NOMO-1 treated with dmso at 0.1 percent for 144 hours (cell line): ENCODE results near the gene PRAME.
"Not testable (repeated sequence)": the region's sequence is repeated elsewhere in the genome, so short reads cannot be mapped to it uniquely, and the experiment has no call there.

ENCODE experiments used
- DNase-seq: peaks from one replicate; lab custom pipeline; 2025; ENCODE audit not compliant: unreplicated experiment; lab: John Stamatoyannopoulos, UW

PRAME gene, protein sequence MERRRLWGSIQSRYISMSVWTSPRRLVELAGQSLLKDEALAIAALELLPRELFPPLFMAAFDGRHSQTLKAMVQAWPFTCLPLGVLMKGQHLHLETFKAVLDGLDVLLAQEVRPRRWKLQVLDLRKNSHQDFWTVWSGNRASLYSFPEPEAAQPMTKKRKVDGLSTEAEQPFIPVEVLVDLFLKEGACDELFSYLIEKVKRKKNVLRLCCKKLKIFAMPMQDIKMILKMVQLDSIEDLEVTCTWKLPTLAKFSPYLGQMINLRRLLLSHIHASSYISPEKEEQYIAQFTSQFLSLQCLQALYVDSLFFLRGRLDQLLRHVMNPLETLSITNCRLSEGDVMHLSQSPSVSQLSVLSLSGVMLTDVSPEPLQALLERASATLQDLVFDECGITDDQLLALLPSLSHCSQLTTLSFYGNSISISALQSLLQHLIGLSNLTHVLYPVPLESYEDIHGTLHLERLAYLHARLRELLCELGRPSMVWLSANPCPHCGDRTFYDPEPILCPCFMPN

DNA sequence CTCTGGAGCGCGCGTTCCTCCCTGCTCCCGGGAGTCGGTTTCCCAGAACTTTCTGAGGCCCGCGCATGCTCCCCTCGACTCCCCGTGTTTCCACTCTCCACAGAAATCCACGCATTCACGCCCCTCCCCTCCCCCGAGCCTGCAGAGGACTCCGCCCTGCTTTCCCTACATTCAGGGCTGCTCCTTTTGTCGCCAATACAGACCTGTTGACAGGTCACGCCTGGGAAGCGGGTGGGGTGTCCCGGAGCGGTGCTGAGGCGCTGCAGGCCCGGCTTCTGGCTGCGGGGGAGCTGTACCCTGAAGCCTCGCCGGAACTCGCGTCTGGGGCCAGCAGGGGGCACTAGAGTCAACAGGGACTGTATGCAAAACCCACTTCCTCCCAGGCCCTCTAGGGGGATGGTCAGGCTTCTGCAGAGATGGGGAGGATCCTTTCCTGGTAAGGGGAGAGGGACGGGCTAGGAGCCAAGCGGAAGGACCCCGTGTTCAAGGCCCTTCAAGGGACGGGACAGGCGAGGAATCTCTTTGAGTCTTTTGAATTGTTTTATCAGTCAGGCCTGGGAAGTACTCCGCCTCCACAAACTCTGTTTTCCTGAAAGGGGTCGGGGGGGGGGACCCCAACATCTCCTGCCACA, at the start of gene PRAME:
TSS of gene PRAME (minus strand) at position 294 of the 632 bp plus-strand sequence. CDS start 2,433 bp downstream, outside the sequence.
- DNase-seq = peak; percentile 52

DNA sequence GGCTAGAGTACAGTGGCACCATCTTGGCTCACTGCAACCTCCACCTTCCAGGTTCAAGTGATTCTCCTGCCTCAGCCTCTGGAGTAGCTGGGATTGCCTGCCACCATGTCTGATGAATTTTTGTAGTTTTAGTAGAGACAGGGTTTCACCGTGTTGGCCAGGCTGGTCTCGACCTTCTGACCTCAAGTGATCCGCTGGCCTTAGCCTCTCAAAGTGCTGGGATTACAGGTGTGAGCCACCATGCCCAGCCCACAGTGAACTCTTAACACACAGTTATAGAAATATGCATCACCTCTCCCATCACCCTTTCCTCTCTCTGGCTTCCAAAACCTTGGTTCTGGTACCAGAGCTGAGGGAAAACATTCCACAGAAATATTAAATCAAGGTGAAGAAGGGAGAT, 49.0 kb upstream of the PRAME start:
- not testable (repeated sequence) for DNase-seq

DNA sequence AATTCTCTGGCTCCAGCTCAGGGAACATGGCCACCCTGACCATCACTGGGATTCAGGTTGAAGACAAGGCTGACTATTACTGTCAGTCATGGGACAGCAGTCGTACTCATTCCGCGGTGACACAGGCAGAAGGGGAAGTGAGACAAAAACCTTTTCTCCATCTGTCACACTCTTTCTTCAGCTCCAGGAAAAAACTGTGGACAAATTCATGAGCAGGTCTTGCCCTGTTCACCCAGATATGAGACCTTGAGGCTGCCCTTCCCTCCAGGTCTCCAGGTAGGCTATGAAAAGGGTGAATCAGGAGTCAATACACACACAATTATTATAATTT, 46.0 kb upstream of the PRAME start:
- peak; percentile 0 for DNase-seq

DNA sequence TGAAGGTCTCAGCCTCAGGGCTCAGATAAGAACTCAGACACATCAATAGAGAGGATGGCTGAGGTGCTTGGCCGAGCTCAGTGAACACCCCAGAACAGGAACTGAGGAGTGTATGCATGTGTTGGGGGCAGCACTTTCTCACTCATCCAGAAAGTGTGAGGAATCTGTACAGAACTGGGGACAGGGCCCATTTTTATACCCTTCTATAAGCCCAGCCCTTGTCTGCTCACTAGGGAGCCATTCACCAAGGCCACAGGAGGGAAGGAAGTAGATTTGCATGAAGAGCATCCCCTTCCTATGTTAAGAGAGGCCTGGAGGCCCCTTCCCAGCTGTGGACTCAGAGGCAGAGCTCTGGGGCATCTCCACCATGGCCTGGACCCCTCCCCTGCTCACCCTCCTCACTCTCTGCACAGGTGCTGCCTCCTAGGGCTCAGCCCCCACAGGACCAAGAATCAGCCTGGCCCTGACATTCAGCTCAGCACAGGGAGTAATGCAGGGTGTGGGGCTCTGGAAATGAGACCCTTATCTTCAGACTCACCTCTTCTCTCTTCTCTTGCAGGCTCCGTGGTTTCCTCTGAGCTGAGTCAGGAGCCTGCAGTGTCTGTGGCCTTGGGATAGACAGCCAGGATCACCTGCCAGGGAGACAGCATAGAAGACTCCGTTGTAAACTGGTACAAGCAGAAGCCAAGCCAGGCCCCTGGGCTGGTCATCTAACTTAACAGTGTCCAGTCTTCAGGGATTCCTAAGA, 45.4 kb upstream of the PRAME start:
- no peak for DNase-seq

DNA sequence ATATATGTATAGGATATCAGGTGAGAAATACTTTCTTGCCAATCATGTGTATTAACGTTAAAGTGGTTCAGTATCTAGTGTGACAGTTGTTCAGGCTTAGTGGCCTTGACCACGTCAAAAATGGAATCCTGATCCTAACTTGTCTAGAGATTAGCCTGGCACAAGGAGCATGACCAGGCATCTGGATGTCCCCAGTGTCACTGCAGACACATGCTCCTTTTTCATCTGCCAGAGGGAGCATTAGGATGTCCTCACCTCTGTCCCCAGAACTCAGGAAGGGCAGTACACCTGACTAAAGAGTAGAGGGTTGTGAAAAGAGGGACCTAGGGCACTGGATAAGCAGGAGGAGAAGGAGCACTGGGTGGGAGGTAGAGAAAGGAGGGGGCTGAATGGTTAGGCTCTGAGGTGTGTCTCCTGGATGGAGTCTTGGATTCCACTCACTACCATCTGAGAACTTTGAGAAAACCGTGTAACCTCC, 44.4 kb upstream of the PRAME start:
- DNase-seq = no peak

DNA sequence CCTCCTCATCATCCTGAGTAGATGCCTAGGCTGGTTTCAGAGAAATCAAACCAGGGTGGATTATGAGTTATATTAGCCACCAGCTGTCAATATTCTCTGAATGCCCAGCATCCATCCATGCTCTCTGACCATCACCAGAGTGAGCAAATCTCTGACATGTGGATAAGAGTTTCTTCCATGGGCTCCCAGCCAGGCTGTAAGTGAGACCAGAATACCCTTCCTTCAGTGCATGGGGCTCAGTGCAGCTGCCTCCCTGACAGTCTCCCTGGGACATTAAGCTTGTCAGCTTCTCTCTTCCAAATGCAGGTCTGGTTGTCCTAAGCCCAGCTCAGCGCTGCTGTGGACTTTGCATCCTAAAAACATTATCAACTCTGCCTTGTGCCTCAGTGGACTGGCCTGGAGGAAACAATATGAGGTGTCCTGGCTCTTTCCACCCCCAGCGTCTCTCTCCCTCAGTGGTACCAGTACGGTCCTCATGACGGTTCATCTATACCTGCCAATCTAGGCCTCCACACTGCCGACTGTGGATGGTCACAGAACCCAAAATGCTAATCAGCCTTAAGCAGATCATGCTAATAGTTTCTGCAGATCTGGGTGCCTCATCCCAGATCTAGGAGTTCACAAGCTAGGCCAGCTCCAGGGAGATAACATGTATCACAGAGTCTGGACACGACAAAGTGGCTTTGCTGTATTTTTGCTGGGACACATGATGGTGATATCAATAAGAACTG, 41.6 kb upstream of the PRAME start:
- no peak for DNase-seq

DNA sequence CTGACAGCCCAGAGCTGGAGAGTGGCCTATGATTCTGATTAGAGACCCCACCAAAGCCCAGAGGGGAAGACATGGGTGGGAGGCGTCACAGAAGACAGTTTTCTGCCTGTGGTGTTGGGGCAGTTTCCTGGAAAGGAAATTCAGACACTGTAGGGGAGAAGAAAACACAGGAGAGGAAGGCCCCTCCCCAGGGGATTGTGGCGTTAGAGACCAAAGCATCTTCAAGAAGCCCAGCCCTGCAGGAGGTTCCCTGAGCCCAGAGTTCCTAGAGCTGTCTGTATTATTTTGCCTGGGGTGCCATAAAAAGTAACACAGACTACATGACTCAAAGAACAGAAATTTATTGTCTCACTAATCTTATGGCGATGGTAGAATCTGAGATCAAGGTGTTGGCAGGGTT, 40.2 kb upstream of the PRAME start:
- DNase-seq = no peak

DNA sequence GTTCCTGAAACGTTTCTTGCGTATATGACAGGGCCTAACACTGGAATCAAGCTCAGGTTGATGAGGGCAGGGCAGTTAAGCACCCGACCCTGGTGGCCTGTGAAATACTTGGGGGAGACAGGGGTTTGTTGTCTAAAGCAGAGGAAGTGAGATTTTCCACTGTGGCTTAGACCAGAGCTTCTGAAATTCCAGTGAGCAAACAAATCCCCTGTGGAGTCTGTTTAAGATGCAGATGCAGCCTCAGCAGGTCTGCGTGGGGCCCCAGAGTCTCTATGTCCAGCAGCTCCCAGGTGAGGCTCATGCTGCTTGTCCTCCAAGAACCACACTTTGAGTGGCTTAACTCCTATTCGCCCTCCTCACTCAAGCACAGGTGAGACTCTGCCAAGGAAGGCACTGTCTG, 39.1 kb upstream of the PRAME start:
- DNase-seq = no peak

DNA sequence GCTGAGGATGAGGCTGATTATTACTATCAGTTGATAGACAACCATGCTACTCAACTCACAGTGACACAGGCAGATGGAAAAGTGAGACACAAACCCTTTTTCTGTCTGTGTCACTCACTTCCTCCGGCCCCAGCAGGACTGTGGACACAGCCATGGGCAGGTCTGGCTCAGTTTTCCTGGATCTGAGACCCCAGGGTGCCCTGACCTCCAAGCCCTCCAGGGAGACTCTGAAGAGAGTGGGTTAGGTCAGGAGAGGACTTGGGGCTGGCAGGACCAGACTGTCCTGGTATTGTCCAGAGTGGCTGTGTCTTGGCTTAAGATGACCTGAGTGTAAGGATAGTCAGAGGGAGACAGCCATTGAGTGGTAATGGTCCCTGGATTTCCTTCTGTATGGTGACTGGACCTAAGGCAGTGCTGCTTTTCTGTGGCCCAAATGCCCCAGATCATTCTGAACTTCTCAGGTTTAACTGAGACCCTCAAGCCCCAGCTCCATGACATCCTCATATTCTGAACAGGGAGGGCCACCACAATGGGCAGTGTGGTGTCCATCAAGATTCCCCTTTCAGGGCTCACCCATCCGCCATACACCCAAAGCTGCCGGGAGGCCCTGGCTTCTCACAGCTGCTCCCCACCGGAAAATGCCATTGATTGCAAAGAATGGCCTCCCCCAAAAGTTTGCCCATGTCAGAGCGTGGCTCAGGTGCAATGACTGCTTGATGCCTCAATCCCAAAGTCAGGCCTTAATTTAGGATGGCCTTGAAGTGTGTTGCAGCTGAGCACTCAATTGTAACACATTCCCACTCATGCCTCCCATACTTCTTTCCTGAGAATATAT, 36.2 kb upstream of the PRAME start:
- DNase-seq = no peak

DNA sequence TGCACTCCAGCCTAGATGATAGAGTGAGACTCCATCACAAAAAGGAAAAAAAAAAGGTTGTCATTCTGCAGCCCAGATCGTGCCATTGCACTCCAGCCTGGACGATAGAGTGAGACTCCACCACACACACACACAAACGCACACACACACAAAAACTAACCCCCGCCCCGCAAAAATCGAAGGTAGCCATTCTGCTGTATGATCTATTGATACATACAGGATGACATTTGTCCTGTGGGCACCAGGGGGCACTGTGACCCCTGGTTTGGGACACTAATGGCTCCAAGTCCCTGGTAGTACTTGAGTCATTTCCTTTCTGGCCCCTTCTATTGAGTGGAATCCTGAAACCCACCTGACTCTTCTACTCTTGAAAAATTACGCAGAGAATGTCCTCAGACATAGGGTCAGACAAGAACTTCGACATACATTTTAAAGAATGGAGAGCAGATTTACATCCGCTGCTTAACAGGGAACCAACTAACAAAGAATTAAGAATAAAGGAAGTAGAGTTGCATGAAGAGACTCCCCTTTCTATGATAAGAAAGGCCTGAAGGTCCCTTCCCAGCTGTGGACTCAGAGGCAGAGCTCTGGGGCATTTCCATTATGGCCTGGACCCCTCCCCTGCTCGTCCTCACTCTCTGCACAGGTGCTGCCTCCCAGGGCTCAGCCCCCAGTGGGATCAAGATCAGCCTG, 35.0 kb upstream of the PRAME start:
- peak; percentile 4 for DNase-seq

DNA sequence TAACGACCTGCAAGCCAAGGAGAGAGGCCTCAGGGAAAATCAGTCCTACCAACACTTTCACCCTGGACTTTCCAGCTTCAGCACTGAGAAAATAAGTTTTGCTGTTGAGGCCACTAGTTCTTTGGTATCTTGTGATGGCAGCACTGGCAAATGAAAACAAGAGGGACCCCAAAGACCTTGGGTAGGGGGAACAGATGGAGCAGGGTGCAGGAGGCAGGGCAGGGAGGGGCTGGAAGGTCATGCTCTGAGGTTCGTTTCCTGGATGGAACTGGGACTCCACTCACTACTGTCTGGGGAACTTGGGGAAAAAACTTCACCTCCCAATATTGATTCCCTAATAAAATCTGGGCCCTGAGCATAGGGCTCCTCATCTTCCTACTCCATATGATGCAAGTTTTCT, 34.2 kb upstream of the PRAME start:
- no peak for DNase-seq

DNA sequence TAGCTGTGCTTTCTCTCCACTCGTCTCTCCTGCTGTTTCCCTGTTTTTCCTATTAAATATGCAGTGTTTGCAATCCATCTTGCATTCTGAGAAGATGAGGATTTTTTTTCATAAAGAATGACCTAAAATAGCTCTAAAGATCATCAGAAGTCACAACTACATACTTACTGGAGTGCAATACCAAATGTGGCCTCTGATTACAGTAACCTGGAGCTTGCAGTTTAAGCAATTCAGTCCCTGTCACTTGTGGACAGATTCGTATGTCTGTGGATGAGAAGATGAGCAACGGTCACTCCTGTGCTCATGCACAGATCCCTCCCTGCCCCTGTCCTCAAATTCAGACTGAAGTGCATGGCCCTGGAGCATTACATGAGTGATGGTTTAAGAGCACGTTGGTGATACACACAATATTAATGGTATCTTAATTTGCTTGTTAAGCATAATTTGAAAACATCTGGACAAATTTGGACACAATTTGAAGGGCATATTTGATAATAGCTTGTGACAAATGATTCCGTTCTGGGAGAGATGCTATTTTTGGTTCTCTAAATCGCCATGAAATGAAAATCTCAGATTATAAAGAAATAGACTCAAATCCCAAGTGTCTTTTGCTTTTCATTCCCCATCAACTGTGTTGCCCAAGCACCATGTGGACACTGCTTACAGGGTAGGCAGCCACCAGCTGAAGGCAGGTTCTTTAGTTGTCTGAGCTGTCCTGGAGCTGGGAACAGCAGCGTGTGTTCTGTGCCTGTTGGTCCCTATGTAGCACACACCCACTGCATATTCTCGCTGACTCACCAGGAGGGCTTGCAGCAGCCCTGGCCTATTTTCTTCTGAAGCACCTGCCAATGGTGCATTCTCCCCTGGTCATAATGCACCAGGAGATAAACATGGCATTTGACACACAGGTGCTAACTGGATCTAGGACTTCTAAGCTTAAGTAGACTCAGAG, 32.6 kb upstream of the PRAME start:
- no peak for DNase-seq

DNA sequence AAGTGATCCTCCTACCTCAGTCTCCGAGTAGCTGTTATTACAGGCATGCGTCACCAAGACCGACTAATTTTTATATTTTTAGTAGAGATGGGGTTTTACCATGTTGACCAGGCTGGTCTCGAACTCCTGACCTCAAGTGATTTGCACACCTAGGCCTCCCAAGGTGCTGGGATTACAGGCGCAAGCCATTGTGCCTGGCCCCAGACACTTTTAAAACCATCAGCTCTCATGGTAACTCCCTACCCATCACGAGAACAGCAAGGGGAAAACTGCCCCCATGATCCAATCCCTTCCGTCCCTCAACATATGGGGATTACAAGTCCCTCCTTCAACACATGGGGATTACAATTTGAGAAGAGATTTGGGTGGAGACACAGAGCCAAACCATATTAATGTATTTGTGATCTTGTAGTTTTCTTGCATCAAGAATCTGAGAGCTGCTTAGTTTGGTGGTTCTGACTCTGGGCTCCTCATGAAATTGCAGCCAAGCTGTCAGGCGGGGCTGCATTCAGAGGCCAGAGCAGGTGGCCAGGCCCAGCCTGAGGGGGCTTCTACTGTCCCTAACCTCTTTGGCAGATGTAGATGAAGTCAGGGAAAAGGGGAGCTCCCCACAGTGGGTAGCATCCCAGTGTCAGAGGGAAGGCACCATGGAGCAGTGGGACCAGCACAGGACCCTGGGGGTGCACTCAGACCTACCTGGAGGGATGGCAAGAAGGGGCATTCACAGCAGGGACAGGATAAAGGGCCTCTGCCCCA, 31.2 kb upstream of the PRAME start:
- no peak for DNase-seq

DNA sequence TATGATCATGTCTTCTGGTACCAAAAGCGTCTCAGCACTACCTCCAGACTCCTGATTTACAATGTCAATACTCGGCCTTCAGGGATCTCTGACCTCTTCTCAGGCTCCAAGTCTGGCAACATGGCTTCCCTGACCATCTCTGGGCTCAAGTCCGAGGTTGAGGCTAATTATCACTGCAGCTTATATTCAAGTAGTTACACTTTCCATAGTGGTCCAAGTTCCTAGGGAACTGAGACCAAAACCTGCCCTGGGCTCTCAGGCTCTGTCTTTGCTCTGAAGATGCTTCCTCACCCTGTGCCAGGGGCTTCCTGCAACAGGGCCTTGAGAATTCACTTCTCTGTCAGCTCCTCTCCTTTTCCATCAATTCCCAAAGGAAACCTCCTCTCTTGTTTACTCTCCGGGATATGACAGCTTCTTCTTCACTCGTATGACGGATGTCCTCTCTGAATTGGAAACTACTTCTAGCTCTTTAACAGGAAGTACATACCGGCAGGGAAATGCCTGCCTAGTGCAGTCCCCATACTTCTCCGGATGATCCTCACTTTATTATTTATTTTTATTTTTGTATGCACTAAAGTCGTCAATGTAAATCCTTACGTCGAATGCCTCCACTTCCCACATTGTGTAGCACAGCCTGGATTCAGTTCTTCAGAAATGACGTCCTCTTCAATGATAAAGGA, 29.6 kb upstream of the PRAME start:
- DNase-seq = no peak

DNA sequence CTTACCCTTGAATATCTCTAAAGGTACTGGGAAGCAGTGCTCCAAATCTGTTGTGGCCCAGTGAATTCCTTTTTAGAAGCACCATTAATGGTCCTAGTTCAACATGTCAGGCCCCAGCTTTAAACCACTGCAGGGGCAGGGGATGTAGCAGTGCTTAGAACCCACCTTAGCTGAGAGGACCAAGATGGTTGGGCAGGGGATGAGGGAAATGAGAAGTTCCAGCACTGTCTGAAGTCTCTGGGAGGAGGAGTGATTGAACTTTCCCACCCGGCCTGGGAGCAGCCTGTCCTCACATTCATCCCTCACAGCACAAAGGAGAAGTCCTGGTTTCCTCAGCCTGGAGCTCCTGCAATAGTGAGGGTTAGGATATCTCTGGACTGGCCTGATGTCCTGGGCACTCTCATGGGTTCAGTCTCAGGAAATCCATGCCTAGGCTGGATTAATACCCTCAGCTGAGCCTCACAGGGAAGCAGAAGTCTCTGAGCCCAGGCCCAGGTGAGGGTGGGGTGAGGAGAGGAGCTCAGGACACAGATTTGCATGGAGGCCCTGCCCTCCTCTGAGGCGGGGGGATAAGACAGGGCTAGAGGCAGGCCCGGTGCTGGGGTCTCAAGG, 28.6 kb upstream of the PRAME start:
- DNase-seq = no peak

DNA sequence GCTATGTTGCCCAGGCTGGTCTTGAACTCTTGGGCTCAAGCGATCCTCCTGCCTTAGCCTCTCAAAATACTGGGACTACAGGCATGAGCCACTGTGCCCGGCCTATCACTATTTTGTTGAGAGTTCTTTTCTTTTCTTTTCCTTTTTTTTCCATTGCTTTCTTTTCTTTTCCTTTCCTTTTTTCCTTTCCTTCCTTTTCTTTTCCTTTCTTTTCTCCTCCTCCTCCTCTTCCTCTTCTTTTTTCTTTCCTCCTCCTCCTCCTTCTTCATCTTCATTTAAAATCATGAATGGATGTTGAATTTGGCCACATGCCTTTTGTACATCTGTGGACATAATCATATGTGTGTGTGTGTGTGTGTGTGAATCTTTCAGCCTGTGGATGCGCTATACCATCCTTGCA, 25.7 kb upstream of the PRAME start:
- no peak for DNase-seq

DNA sequence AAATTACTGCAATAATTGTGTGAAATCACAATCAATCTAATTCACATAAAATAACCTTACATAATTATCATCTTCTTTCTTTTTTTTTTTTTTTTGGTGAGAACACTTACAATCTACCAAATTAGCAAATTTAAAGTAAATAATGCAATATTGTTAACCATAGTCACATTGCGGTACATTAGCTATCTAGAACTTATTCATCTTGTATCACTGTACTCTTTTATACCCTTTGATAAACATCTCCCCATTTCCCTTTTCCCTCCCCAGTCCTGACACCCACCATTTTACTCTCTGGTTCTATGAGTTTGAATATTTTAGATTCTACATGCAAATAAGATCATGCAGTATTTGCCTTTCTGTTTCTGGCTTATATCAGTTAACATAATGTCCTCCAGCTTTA, 24.0 kb upstream of the PRAME start:
- DNase-seq = no peak
